NOMO-1 treated with dmso at 0.1 percent for 144 hours (cell line): ENCODE data around the gene GAREM2.

Experiments used
- DNase-seq: peaks from one replicate; lab custom pipeline; 2025; ENCODE audit not compliant: unreplicated experiment; lab: John Stamatoyannopoulos, UW

The GAREM2 gene

DNA sequence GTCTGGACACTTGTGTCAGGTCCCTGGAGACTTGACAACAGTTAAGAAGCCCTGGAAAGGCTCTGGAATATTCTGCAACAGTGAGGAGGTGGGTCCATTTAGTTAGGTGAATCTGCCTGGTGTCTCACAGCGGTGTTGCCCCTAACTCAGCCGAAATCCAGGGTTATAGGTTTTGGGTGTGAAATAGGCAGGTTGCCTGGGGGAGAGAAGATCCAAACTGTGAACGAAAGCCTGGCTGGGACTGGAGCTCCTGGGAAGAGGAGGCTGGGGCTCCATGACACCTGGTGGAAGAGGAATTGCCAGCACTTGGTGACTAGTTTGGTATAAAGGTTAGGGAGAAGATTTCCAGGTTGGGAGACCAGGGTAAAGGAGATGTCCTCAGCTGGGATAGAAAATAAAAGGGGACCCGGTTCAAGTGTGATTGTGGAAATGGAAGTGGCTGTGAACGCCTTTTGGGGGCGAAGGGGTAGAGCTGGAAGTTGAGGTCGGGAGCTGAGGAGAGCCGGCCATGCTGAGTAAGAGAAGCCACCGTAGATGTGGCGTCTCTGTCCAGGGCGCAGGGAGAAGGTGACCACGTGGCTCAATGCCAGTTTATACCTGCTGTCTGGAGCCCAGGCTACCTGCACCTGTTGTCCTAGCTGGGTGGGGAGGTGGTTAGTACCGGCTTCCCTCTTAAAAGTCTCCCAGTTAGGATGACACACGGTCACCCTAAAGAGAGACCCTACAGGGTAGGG lies 3.0 kb upstream of the GAREM2 start:
- no peak for DNase-seq

DNA sequence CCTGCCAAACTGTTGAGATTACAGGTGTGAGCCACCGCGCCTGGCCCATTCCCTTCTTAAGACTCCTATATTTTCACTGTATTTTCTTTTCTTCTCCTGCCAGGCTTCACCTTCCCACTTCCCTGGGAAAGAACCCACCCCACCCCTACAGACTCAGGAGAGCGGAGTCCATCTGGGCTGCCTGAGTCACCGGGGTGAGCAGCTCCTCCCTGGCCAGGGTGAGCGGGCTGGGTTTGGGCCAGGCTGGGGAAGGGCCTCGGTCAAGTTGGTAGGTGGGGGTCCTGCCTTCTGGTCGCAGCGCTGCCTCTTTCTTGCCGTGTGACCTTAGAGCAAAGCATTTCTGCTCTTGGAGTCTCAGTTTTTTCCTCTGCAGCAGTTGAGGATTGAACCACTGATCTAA lies 2.1 kb upstream of the GAREM2 start:
- no peak for DNase-seq

DNA sequence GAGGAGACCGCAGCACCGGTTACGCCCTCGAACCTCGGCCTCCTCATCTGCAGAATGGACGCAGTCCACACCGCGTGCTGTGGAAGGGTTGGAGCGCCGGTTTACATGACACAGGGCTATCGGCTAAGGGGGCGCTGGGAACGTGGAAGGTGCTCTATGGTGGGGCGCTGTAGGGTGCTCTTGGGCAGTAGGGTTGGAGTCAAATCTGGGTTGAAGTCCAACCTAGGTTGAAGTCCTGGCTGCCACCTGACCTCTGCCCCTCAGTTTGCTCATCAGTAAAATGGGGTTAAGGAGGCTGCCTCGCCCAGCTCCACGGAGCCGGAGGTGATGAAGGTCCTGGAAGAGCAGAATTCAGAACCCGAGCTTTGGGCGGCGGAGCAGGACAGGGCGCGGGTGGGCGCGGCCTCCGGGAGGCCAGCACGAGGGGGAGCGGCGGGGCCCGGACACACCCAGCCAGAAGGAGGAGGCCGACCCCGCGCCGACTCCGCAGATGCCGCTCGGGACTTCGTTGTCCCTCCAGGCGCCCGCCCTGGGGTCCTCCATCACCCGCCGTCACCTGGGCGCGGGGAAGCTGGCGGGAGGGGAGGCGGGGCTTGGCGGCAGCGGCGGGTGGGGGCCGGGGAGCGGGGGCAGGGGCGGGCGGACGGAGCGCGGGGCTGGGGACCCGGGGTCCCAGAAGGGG lies 558 bp upstream of the GAREM2 start:
- no peak for DNase-seq

GRCh38 chr2:26173776-26174482 lies 1.0 kb downstream of the GAREM2 start:
- DNase-seq, result no peak

GRCh38 chr2:26174691-26175465 lies 2.0 kb downstream of the GAREM2 start:
- DNase-seq, result no peak

GRCh38 chr2:26175466-26176278 lies 2.8 kb downstream of the GAREM2 start:
- DNase-seq, result no peak

DNA sequence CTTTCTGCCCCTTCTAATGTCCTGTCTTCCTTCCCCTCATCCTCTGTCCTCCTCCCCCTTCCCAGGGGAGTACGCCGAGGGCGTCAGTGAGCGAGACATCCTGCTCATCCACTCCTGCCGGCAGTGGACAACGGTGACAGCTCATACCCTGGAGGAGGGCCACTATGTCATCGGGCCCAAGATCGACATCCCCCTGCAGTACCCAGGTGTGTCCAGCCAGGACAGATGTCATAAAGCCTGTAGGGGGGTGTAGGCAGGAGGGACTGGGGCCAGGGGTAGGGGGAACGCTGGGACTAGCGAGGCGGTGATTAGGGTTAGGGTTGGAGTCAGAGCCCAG lies 3.4 kb downstream of the GAREM2 start:
- no peak for DNase-seq

- no peak for DNase-seq
These were observed 4.2 kb downstream of the GAREM2 start for GRCh38 chr2:26177122-26177521.

GRCh38 chr2:26178246-26178645 lies 5.4 kb downstream of the GAREM2 start:
- no peak for DNase-seq

DNA sequence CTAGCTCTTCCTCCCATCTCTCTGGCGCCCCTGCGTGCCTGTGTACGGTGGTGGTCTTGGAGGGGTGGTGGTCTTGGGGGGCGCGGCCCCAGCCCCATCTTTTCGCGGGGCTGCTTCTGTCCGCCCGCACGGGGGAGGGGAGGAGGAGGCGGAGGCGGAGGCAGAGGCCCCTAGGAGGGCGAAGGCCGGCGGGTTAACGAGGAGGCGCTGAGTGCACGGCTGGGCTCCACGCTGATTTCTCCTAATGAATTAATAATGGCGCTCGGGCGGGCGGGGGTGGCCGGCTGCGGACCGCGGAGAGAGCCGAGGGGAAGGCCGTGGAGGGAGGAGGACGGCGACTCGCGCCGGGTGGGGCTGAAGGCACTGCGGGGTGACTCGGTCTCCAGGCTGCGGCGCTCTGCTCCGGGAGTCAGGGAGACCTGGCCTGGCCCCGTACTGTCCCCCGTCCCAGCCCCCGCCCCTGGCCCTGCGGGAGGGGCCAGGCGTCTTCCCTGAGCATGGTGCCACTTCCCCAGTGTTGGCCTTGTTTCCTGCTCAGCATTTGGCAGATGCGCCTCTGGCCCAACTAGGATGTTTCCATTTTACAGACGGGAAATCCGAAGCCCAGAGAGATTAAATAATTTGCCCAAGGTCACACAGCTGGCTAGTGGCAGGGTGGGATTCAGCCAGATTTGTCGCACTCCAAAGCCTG lies 6.0 kb downstream of the GAREM2 start:
- DNase-seq, result no peak

- no peak for DNase-seq
These were observed 6.6 kb downstream of the GAREM2 start for GRCh38 chr2:26179446-26179913.

DNA sequence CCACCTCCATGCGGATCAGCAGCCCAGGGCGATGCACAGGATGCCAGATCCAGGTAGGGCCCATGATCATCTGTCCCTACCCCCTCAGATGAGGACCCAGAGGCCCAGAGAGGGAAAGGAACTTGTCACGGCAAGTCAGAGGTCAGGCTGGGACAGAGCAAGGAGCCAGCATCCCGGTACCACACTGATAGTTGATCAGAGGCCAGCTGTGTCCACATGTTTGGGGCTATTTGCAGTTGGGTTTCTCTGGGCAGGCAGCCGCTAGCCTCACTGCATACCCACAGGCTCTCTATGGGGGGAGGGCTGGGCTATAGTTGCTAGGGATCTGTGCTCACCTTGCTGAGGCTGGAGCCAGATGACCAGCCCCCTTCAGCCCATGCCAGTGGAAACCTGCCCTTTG lies 9.6 kb downstream of the GAREM2 start:
- no peak for DNase-seq

GRCh38 chr2:26182887-26183630 lies 10.2 kb downstream of the GAREM2 start:
- DNase-seq, result no peak

DNA sequence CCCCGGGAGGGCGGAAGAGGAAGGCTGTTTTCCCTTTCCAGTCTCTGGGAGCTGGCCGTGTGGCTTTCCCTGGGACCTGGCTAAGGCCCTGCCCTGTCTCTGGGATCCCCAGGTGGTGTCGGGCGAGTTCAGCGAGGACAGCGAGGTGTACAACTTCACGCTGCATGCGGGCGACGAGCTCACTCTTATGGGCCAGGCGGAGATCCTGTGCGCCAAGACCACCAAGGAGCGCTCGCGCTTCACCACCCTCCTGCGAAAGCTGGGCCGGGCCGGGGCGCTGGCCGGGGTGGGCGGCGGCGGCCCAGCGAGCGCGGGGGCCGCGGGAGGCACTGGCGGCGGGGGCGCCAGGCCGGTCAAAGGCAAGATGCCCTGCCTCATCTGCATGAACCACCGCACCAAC lies 11.2 kb downstream of the GAREM2 start:
- no peak for DNase-seq

GRCh38 chr2:26184555-26185303 lies 11.8 kb downstream of the GAREM2 start:
- DNase-seq, result peak; percentile 80

DNA sequence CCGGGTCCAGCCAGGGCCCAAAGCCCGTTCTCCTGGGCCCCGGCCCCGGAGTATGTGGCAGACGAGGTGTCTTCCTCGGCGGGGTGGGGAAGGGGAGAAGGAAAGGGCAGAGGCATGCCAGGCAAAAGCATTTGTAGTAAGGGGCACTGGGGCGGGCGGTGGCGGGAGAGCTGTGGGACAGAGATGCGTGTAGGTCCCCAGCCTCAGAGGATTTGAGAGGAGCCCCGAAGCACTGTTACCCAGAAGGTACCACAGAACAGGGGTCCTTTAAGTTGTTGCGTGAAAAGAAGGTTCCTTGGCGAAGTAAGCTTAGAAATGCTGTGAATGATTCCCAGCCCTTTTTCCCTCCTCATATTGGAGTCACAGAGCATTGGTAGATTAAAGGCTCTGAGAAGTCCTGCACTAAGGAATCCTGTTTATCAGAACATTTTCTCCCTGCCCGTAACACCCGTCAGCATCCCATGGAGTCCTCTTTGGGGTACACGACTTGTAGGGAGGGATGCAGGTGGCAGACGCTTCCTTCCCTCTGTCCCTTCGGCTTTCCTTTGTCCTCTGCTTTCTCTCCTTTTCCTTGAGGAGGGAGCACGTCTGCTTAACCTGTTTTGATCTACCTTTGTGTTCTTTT lies 12.5 kb downstream of the GAREM2 start:
- no peak for DNase-seq

GRCh38 chr2:26185954-26186770 lies 13.3 kb downstream of the GAREM2 start:
- no peak for DNase-seq
